Measurements from ENCODE around the gene TMEM201.

Gene TMEM201

GRCh38 chr1:9592510-9593075 lies 3.9 kb downstream of the TMEM201 start:
- no peak for ATAC-seq (ENCODE audit: low read depth)
- H3K9me3 ChIP-seq (ENCODE audit: severe bottlenecking), result no peaks in the 10 kb centered on the region
- H3K27ac ChIP-seq (ENCODE audit: poor library complexity, severe bottlenecking), result peak overlapping the region; percentile 34
- no peaks in the 10 kb centered on the region for H3K36me3 ChIP-seq (ENCODE audit: low read depth)
- no peak for DNase-seq (ENCODE audit: low spot score)
- no peak overlapping the region for H3K4me3 ChIP-seq (ENCODE audit: severe bottlenecking)
- no peaks in the 10 kb centered on the region for H3K27me3 ChIP-seq (ENCODE audit: insufficient read depth, poor library complexity, severe bottlenecking)
- peaks cover 11% of the 10 kb centered on the region for H3K4me1 ChIP-seq (ENCODE audit: insufficient read depth, poor library complexity, severe bottlenecking)
- TF ChIP-seq CTCF (IDR thresholded peaks at IDR 0.05; ENCODE audit: poor library complexity, severe bottlenecking), result no peak

- DNase-seq (ENCODE audit: low spot score) (no peak), ATAC-seq (ENCODE audit: low read depth) (no peak)
- Histone ChIP-seq H3K36me3 (ENCODE audit: low read depth) (0 out of 2 replicates have a peak, but pooled peaks cover 4% of the 10 kb centered on the region), H3K27me3 (ENCODE audit: insufficient read depth, poor library complexity, severe bottlenecking) (no peaks in the 10 kb centered on the region), H3K4me3 (ENCODE audit: severe bottlenecking) (no peak overlapping the region), H3K9me3 (ENCODE audit: severe bottlenecking) (no peaks in the 10 kb centered on the region), H3K27ac (ENCODE audit: poor library complexity, severe bottlenecking) (peak overlapping the region; percentile 34), H3K4me1 (ENCODE audit: insufficient read depth, poor library complexity, severe bottlenecking) (peaks cover 11% of the 10 kb centered on the region)
- no peak for TF ChIP-seq CTCF (IDR thresholded peaks at IDR 0.05; ENCODE audit: poor library complexity, severe bottlenecking)
Observed at GRCh38 chr1:9593147-9593491, 4.4 kb downstream of the TMEM201 start.

GRCh38 chr1:9593492-9594465 lies 5.1 kb downstream of the TMEM201 start:
- Histone ChIP-seq H3K4me3 (ENCODE audit: severe bottlenecking) (no peak overlapping the region), H3K27ac (ENCODE audit: poor library complexity, severe bottlenecking) (peak overlapping the region; percentile 34), H3K9me3 (ENCODE audit: severe bottlenecking) (no peaks in the 10 kb centered on the region), H3K4me1 (ENCODE audit: insufficient read depth, poor library complexity, severe bottlenecking) (peaks cover 11% of the 10 kb centered on the region), H3K36me3 (ENCODE audit: low read depth) (peaks cover 5% of the 10 kb centered on the region; the same call in 1 of the 2 replicates), H3K27me3 (ENCODE audit: insufficient read depth, poor library complexity, severe bottlenecking) (no peaks in the 10 kb centered on the region)
- DNase-seq (ENCODE audit: low spot score) (peak; percentile 81), ATAC-seq (ENCODE audit: low read depth) (peak; percentile 59)
- peak; percentile 47 for TF ChIP-seq CTCF (IDR thresholded peaks at IDR 0.05; ENCODE audit: poor library complexity, severe bottlenecking)

DNA sequence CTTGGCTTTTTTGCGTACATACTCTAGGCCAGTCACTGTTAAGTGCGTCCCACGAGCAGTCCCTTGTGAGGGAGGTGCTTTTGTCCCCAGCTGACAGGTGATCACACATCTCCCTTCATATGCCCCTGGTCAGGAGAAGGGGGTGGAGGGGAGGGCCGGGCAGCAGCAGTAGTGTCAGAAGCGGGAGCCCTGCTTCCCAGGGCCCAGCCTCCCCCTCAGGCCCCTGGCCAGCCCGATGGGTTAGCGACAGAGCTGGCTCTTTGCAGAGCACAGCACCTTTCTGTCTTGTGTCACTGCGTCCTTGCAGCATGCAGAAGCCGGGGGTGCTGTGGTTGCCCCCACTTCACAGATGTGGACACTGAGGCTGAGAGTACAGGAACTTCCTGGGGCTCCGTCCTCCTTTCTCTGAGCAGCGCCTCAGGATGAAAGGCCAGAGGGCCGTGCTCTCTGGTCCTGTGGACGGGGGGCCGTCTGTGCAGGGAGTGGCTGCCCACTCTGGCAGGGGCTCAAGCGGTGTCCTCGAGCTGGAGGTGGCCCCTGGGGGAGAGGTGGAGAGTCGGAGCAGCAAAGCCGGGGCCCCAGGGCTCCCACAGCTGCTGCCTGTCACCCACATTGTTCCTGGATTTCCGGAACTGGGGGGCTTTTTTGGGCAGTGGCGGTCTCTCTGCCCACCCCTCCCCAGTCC lies 5.9 kb downstream of the TMEM201 start:
- Histone ChIP-seq H3K27ac (ENCODE audit: poor library complexity, severe bottlenecking) (no peak overlapping the region), H3K4me3 (ENCODE audit: severe bottlenecking) (no peak overlapping the region), H3K9me3 (ENCODE audit: severe bottlenecking) (no peaks in the 10 kb centered on the region), H3K36me3 (ENCODE audit: low read depth) (peaks cover 13% of the 10 kb centered on the region), H3K27me3 (ENCODE audit: insufficient read depth, poor library complexity, severe bottlenecking) (no peaks in the 10 kb centered on the region), H3K4me1 (ENCODE audit: insufficient read depth, poor library complexity, severe bottlenecking) (peaks cover 11% of the 10 kb centered on the region)
- no peak for ATAC-seq (ENCODE audit: low read depth)
- DNase-seq (ENCODE audit: low spot score), result no peak
- TF ChIP-seq CTCF (IDR thresholded peaks at IDR 0.05; ENCODE audit: poor library complexity, severe bottlenecking), result no peak

All from RWPE2 (cell line).